ENCODE results near the gene SELE.
"Not testable (repeated sequence)": the region's sequence is repeated elsewhere in the genome, so short reads cannot be mapped to it uniquely, and the experiment has no call there.

The SELE gene

GRCh38 chr1:169724168-169724567, 9.7 kb downstream of the SELE start:
- H3K4me3 ChIP-seq (ENCODE audit: low read depth, low read length): no peak overlapping the region

- H3K4me3 ChIP-seq (ENCODE audit: low read depth, low read length): no peak overlapping the region
These were observed 10.1 kb downstream of the SELE start for GRCh38 chr1:169723763-169724162.

GRCh38 chr1:169722779-169723178, 11.1 kb downstream of the SELE start:
- H3K4me3 ChIP-seq (ENCODE audit: low read depth, low read length): no peak overlapping the region

GRCh38 chr1:169715100-169715499, 18.8 kb downstream of the SELE start:
- H3K4me3 ChIP-seq (ENCODE audit: low read depth, low read length): not testable (repeated sequence)

- not testable (repeated sequence) for H3K4me3 ChIP-seq (ENCODE audit: low read depth, low read length)
These were observed 20.8 kb downstream of the SELE start for GRCh38 chr1:169713090-169713489.

GRCh38 chr1:169712309-169712631, 21.6 kb downstream of the SELE start:
- H3K4me3 ChIP-seq (ENCODE audit: low read depth, low read length): no peak overlapping the region

- no peak within 1 kb of the TSS for H3K4me3 ChIP-seq (ENCODE audit: low read depth, low read length)
These were observed 22.2 kb downstream of the SELE start, which contains the start of gene SELL for GRCh38 chr1:169711469-169712308. TSS of gene SELL (minus strand) at chr1:169711620. CDS start at chr1:169711498, 122 bp downstream.

GRCh38 chr1:169708647-169709046, 25.2 kb downstream of the SELE start:
- no peak overlapping the region for H3K4me3 ChIP-seq (ENCODE audit: low read depth, low read length)

GRCh38 chr1:169707912-169708604, 25.8 kb downstream of the SELE start:
- no peak overlapping the region for H3K4me3 ChIP-seq (ENCODE audit: low read depth, low read length)

GRCh38 chr1:169704797-169705196, 29.1 kb downstream of the SELE start:
- no peak overlapping the region for H3K4me3 ChIP-seq (ENCODE audit: low read depth, low read length)

- H3K4me3 ChIP-seq (ENCODE audit: low read depth, low read length): no peak overlapping the region
These were observed 32.4 kb downstream of the SELE start for GRCh38 chr1:169701261-169702005.

GRCh38 chr1:169699707-169700106, 34.2 kb downstream of the SELE start:
- no peak overlapping the region for H3K4me3 ChIP-seq (ENCODE audit: low read depth, low read length)

- no peak overlapping the region for H3K4me3 ChIP-seq (ENCODE audit: low read depth, low read length)
These were observed 34.9 kb downstream of the SELE start for GRCh38 chr1:169698976-169699375.

- no peak overlapping the region for H3K4me3 ChIP-seq (ENCODE audit: low read depth, low read length)
These were observed 36.1 kb downstream of the SELE start for GRCh38 chr1:169697755-169698154.

- no peak overlapping the region for H3K4me3 ChIP-seq (ENCODE audit: low read depth, low read length)
These were observed 37.4 kb downstream of the SELE start for GRCh38 chr1:169696273-169697100.

GRCh38 chr1:169694304-169695075, 39.4 kb downstream of the SELE start:
- H3K4me3 ChIP-seq (ENCODE audit: low read depth, low read length): no peak overlapping the region

- H3K4me3 ChIP-seq (ENCODE audit: low read depth, low read length): no peak overlapping the region
These were observed 41.0 kb downstream of the SELE start for GRCh38 chr1:169692756-169693460.

GRCh38 chr1:169690489-169690888, 43.4 kb downstream of the SELE start:
- H3K4me3 ChIP-seq (ENCODE audit: low read depth, low read length): no peak overlapping the region

GRCh38 chr1:169689395-169689794, 44.5 kb downstream of the SELE start:
- H3K4me3 ChIP-seq (ENCODE audit: low read depth, low read length): no peak overlapping the region

All from iPS-11a (cell line).